Glutamatergic neuron (in vitro differentiated cells): ENCODE results near the gene ARHGAP24. TPM values are rescaled to one million over a fixed set of nuclear protein-coding genes. Genes with fewer than 3 reads are reported as not detected.

Source experiments
- DNase-seq: peaks from one replicate; pipeline ENCODE4 v3.0.0; 2022
- H3K27ac Mint-ChIP-seq: one replicate; pipeline ENCODE4 v1.8.0; 2020; ENCODE audit warnings: mild to moderate bottlenecking, mixed read lengths, inconsistent platforms; ENCODE audit not compliant: unreplicated experiment
- H3K27me3 Mint-ChIP-seq: one replicate; pipeline ENCODE4 v1.8.0; 2020; ENCODE audit warnings: mild to moderate bottlenecking, moderate library complexity, mixed read lengths, inconsistent platforms; ENCODE audit not compliant: unreplicated experiment
- H3K36me3 Mint-ChIP-seq: one replicate; pipeline ENCODE4 v1.8.0; 2020; ENCODE audit warnings: mild to moderate bottlenecking, mixed read lengths, inconsistent platforms; ENCODE audit not compliant: unreplicated experiment
- H3K4me1 Mint-ChIP-seq: one replicate; pipeline ENCODE4 v1.8.0; 2020; ENCODE audit warnings: mild to moderate bottlenecking, low read depth, mixed read lengths, inconsistent platforms; ENCODE audit not compliant: unreplicated experiment
- H3K4me3 Mint-ChIP-seq: one replicate; pipeline ENCODE4 v1.8.0; 2020; ENCODE audit warnings: mild to moderate bottlenecking, mixed read lengths, inconsistent platforms; ENCODE audit not compliant: unreplicated experiment
- H3K9me3 Mint-ChIP-seq: one replicate; pipeline ENCODE4 v1.8.0; 2020; ENCODE audit warnings: mild to moderate bottlenecking, moderate library complexity, mixed read lengths, inconsistent platforms; ENCODE audit not compliant: unreplicated experiment
- CTCF ChIP-seq: fragments of 200-600 bp; sonication (generic); IDR thresholded peaks from one replicate; pipeline ENCODE4 v1.5.0; 2021; ENCODE audit not compliant: partially characterized antibody, unreplicated experiment
- total RNA-seq: library from RNA; stranded (reverse); fragmentation: NEBNext Ultra II Directional; extraction: Animal tissue kit (Norgen Biotek cat#: 25700); gene quantifications from one replicate; pipeline ENCODE4 v1.2.1, GENCODE V29; 2021; ENCODE audit not compliant: unreplicated experiment

The ARHGAP24 gene
- total RNA-seq, 1 donor from 2014 or later, result 1.6 TPM

GRCh38 chr4:85873566-85873965, 398.6 kb downstream of the ARHGAP24 start:
- Mint-ChIP-seq H3K27ac (no peak overlapping the region), H3K4me1 (no peaks in the 10 kb centered on the region), H3K27me3 (no peaks in the 10 kb centered on the region), H3K4me3 (no peak overlapping the region), H3K9me3 (no peaks in the 10 kb centered on the region), H3K36me3 (no peaks in the 10 kb centered on the region)
- no peak for DNase-seq
- TF ChIP-seq CTCF, result no peak

GRCh38 chr4:85879518-85879917, 404.6 kb downstream of the ARHGAP24 start:
- H3K4me3 Mint-ChIP-seq, result no peak overlapping the region
- H3K4me1 Mint-ChIP-seq, result no peaks in the 10 kb centered on the region
- H3K27ac Mint-ChIP-seq, result no peak overlapping the region
- no peaks in the 10 kb centered on the region for H3K36me3 Mint-ChIP-seq
- no peaks in the 10 kb centered on the region for H3K9me3 Mint-ChIP-seq
- no peaks in the 10 kb centered on the region for H3K27me3 Mint-ChIP-seq
- DNase-seq, result no peak
- TF ChIP-seq CTCF, result no peak

GRCh38 chr4:85883180-85883579, 408.2 kb downstream of the ARHGAP24 start:
- Mint-ChIP-seq H3K36me3 (no peaks in the 10 kb centered on the region), H3K9me3 (no peaks in the 10 kb centered on the region), H3K27me3 (no peaks in the 10 kb centered on the region), H3K4me3 (no peak overlapping the region), H3K4me1 (no peaks in the 10 kb centered on the region), H3K27ac (no peak overlapping the region)
- TF ChIP-seq CTCF, result no peak
- no peak for DNase-seq

- Mint-ChIP-seq H3K27ac (no peak overlapping the region), H3K36me3 (no peaks in the 10 kb centered on the region), H3K27me3 (no peaks in the 10 kb centered on the region), H3K4me3 (no peak overlapping the region), H3K4me1 (no peaks in the 10 kb centered on the region), H3K9me3 (no peaks in the 10 kb centered on the region)
- no peak for DNase-seq
- no peak for TF ChIP-seq CTCF
These were observed 409.3 kb downstream of the ARHGAP24 start for GRCh38 chr4:85884251-85884650.

- no peaks in the 10 kb centered on the region for H3K4me1 Mint-ChIP-seq
- no peak overlapping the region for H3K4me3 Mint-ChIP-seq
- H3K9me3 Mint-ChIP-seq, result no peaks in the 10 kb centered on the region
- TF ChIP-seq CTCF, result no peak
- no peak for DNase-seq
- no peak overlapping the region for H3K27ac Mint-ChIP-seq
- no peaks in the 10 kb centered on the region for H3K36me3 Mint-ChIP-seq
- H3K27me3 Mint-ChIP-seq, result no peaks in the 10 kb centered on the region
These were observed 411.7 kb downstream of the ARHGAP24 start for GRCh38 chr4:85886665-85887064.
